Left ventricle myocardium superior (tissue), 1 donor: ENCODE data around the gene C14orf93. TPM values are rescaled to one million over a fixed set of nuclear protein-coding genes. Genes with fewer than 3 reads are reported as not detected.
A peak's percentile ranks its signal among the peaks of the same experiment; 100 is the strongest.

Source experiments
- ATAC-seq: fragments of 200-7000 bp; cut with Tn5 transposase; one replicate; pipeline ENCODE4 v1.9.1; 2020; ENCODE audit warnings: mild to moderate bottlenecking, moderate library complexity
- DNase-seq: peaks from one replicate; pipeline ENCODE4 v3.0.0-alpha.2; 2020
- intact Hi-C: fragments of 100-400 bp; cut with micrococcal nuclease; formaldehyde crosslinking; loops from one replicate; pipeline ENCODE4 v1.11.0; 2022
- total RNA-seq: library from RNA; stranded (reverse); fragmentation: NEBNext Ultra II Directional; extraction: Animal tissue kit (Norgen Biotek cat#: 25700); gene quantifications from one replicate; pipeline ENCODE4 v1.2.1, GENCODE V29; 2021
- donor health status: DM: no; HTN: yes; CAD: no; lungs with severe emphysema.

C14orf93 gene
- total RNA-seq, 1 donor from 2014 or later: 6.2 TPM

DNA sequence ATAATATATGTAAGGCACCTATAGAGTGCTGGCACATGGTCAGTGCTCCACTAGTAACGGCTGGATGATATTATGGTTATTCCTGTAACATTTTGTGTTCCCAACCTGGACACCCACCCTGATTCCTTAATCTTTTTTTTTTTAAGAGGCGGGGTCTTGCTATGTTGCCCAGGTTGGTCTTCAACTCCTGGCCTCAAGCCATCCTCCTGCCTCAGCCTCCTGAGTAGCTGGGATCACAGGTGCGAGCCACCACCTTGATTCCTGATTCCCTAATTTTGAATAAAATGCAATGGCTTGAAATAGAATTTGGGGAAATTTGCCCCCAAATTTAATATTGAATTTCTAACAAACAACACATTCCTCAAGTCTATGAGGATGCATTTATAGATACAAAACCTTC lies 7.4 kb downstream of the C14orf93 start:
- intact Hi-C loops: no loop called here
- ATAC-seq (no peak), DNase-seq (no peak)

DNA sequence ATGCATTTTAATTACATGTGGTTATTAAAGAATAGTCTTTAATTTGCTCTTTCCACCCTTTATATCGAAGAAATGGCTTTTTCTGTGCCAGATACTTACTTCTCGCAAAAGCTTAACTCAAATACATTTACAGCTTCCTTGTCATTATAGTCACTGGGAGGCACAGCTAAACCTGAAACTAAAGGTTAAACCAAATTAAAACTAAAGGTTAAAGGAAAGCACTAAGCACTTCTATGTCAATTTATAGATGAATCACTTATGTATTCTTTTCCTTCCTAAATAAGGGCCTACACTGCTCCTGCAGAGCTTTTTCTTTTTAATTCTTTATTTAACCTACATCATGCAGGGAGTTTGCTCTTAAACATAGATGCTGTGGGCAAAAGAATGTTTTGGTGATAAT lies 9.1 kb downstream of the C14orf93 start:
- intact Hi-C loops: no loop called here
- ATAC-seq (no peak), DNase-seq (no peak)

DNA sequence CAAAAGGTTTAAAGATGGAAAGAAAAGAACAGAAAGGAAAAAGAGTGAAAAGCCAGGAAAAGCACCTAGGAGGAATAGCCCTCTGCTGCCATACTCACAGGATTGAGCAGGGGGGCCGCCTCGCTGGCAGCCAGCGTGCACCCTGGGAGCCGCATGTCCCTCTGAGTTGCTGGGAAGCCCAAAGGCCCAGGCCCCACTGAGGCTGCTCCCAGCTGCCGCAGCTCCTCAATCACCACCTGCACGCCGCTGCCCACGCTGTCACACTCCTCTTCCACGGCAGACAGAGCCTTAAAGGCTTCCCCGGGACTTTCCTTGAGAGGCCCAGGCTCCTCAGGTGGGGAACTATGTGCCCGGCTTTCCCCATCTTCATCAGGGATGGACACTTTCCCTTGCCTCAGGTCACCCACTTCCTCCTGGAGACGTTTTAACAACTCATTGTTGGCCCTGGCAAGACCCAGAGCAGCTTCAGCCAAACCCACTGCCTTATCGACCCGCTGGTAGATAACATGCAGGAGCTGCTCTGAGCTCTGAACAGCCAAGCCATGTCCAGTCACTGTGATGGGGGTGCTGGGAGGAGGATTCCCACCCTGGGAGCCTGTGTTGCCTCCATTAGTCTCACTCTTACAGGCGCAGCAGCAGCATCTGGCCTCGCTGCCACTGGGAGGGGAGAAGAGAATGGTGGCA lies 11.5 kb downstream of the C14orf93 start:
- DNase-seq: no peak
- intact Hi-C loops: no loop called here
- peak; percentile 73 for ATAC-seq

DNA sequence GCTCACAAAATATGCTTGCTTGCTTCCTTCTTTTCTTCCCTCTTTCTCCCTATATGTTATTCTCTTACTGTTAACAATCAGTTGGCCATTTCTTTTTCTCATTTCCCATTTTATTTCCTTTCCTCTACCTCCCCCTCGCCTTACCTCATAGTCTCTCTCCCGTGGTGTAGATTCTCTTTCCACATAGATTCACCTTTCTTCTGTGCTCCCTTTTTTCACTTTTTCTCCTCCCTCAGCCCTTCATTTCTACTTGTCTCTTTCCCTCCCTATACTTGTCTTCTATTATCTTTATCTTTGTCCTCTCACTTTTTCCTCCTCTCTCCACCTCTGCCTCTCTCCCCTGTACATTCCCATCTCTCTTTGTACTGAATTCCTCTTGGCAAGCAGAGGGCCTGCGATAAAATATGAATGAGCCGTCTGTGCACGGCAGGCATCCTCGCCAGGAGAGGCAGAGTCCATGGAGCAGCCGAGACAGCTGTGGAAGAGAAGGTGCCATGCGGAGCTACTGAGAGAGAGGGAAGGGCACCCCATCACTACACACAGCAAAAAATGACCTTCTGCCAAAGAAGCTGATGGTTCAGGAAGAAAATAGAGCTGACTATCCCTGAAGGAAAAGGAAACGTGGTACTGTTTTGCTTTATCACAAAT lies 12.1 kb downstream of the C14orf93 start:
- intact Hi-C loops: no loop called here
- DNase-seq: no peak
- ATAC-seq: peak; percentile 71

DNA sequence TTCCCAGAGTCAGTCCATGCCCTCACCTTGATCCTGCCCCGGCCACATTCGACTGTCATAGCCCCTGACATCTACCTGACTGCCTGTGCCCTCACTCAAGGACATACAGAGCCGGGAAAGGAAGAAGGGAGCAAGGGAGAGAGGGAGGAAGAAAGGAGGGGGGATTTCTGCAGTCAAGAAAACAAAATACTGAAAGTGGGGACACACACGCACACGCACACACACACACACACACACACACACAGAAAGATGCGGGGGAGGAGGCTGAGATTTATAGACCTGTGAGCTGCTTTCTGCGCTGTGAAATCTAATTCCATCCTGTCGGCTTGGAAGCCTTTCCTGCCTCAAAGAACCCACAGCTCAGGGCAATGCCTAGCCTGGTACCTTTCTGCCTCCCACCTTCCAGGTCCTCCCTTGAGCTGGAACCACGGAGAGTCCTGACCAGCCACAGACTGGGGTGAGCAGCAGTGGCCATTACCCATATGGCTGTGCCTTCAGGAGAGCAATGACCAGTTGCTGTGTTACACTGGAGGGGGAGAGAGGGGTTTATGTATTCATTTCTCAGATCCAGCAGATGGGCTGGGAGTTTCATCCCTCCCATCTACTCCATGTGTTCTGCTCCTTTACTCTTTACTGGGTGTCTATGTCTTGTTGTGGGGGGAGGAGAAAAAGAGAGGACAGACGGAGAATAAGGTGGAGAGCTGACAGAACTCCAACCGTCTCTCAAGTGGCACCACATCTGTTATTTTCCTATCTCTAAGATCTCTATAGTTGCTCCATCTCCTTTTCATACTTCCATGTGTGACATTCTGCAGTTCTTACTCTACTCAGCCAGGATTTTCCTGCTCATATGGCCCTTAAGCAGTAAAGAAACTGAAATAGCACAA lies 12.9 kb downstream of the C14orf93 start:
- intact Hi-C loops: no loop called here
- DNase-seq (no peak), ATAC-seq (no peak)

DNA sequence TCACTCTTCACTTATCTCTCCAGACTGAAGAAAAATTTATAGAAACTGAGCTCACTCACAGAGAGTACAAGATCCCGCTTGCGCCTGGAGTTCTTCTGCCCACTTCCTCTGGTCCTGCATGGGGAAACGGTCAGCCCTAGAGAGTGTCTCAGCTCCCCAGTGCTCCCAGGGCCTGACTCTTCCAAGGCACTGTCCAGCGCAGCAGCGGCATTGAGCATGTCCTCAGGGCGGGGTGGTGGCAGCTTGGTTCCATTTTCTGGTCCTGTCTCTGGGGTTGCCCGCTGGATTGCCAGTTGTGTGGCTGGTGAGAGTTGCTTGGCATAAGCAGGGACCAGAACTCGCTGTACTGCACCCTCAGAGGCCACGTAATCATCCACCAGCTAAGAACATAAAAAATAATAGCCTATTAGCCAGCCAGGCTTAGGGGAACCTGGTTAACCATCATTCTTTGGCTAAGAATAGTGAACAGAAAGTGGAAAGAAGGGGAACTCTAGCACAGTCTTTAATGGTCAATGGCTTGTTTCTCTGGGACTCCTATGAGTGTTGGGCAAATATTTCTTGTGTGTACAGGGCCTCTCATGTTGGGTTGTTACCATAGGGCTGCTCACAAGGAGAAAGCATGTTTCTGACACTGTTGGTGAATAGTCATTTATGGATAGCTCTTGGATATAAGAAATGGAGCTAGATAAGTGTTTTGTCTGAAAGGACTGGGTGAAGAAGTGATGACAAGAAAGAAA lies 13.9 kb downstream of the C14orf93 start:
- DNase-seq: no peak
- intact Hi-C loops: no loop called here
- no peak for ATAC-seq

DNA sequence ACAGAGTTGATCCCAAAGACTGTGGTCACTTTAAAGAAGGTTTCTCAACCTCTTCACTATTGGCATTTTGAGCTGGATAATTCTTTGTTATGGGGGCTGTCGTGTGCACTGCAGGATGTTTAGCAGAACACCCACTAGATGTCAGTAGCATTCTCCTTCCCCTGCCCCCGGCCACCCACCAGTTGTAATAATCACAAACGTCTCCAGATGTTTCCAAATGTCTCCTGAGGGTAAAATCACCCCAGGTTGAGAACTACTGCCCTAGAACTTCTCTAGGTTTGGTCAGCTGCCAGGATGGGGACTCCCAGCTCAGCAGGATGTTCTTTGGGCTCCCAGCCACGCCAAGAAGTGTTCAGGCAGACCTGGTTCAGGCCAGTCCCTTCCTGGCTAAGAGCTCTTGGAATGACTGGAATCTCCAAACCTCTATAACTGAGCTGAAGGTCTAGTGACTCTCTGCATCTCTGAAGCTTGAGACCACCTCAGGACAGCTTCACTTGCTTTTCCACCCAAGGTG lies 15.1 kb downstream of the C14orf93 start:
- DNase-seq (peak; percentile 35), ATAC-seq (peak; percentile 63)
- intact Hi-C loops: no loop called here

DNA sequence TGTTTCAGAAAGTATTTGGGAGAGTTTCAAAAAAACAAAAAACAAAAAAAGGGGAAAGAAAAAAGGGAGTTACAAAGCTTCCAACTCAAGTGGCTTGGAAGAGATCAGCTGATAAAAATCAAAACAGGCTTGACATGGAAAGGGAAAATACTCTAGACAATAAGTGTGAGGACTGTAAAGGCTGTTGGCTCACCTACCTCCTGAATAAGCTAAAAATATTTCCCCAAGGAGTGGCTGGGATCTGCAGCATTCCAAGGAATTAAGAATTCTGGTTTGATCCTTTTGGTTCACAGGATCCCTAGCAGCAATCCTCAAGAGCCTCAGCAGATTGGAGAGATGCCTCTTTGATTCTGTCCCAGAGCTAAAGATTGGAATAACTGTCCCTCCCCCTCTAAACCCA lies 16.4 kb downstream of the C14orf93 start:
- intact Hi-C loops: no loop called here

DNA sequence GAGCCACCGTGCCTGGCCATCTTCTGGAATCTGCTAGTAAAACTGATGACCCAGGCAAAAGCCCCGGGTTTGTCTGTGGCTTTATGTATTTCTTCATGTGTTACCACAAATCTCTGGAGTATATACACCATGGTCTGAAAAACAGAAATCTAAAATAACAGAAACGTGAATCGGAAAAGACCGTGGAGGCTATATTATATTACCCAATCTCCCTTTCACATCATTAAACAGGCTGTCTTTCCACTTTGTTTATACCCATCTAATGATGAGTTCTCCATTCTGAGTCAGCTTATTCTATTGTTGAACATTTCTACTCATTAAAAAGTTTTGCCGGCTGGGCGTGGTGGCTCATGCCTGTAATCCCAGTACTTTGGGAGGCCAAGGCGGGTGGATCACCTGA lies 18.1 kb downstream of the C14orf93 start:
- DNase-seq (no peak), ATAC-seq (no peak)
- intact Hi-C loops: no loop called here

More for the DNA sequence above, 16.4 kb downstream of the C14orf93 start:
- ATAC-seq (no peak), DNase-seq (no peak)

DNA sequence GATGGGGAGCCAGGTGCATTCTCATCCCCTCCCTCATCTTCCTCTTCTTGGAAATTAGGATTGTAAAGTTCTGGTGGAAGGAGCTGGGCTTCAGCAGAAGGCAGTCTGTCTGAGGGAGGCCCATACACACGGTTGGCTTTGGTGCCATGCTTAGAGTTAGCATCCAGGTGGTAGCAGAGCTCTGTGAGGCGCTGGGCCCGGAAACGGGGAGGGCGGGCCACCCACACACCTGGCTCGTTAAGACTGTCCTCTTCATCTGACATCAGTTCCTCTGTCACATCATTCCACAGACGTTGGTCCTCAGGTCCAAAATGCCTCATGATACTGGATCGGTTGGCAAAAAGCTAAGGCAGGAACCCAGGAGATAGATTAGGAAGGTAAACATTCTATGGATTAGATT lies 22.7 kb downstream of the C14orf93 start:
- intact Hi-C loops: loop anchor here (5.0 kb wide), 1 partner anchor 65 kb away; no protein-coding TSS in a partner anchor
- DNase-seq: no peak
- no peak for ATAC-seq

DNA sequence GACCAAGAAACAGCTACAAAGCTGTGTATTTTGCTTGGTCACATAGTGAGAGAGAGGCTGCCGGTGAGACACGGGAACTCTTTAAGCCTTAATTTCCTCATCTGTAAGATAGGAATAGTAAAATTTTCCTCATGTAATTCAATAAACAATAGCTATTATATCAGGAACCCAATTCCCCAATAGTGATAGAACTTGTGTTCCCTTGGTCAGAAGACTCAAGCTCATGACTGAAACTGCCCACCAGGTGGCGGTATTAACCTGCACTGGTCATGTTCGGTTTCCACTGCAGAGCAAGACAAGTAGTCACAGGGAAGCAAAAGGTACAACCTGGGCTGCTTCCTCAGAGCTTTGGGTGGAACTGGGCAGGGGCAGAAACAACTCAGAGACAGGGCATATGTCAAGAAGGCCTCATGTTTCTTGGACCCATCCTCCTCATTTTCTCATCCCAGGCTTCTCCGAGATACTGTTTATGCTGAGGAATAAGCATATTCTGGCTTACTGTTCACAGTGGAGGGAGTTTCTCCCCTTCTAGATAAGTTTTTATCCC lies 23.4 kb downstream of the C14orf93 start:
- DNase-seq (peak; percentile 88), ATAC-seq (peak; percentile 34)
- intact Hi-C loops: loop anchor here (5.0 kb wide), 1 partner anchor 66 kb away; no protein-coding TSS in a partner anchor

DNA sequence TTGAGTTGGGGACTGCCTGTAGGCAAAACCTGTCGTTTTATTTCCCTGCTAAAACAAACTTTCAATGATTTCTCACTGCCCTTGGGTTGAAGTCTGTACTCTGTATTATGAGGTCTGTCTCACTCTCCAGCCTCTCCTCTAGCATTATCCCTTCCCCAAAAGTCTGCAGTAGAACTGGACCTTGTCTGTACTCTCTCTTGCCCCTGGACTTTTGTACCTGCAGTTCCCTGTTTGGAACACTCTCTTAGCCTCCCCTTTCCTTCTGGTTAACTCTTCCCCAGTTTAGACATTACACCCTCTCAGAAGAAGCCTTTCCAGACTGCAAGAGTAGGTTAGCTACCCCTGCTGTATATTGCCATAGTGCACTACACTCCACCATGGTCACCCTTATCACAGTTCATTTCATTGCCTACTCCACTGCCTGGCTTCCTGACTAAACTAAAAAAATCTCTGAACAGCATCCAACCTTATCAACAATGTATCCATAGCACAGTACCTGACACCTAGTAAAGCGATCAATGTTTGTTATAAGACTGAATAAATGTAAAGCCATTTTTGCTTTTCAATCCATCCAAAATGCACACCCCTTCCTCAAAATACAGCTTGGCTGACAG lies 23.9 kb downstream of the C14orf93 start:
- DNase-seq: no peak
- intact Hi-C loops: loop anchor here (5.0 kb wide), 1 partner anchor 66 kb away; no protein-coding TSS in a partner anchor
- ATAC-seq: no peak

DNA sequence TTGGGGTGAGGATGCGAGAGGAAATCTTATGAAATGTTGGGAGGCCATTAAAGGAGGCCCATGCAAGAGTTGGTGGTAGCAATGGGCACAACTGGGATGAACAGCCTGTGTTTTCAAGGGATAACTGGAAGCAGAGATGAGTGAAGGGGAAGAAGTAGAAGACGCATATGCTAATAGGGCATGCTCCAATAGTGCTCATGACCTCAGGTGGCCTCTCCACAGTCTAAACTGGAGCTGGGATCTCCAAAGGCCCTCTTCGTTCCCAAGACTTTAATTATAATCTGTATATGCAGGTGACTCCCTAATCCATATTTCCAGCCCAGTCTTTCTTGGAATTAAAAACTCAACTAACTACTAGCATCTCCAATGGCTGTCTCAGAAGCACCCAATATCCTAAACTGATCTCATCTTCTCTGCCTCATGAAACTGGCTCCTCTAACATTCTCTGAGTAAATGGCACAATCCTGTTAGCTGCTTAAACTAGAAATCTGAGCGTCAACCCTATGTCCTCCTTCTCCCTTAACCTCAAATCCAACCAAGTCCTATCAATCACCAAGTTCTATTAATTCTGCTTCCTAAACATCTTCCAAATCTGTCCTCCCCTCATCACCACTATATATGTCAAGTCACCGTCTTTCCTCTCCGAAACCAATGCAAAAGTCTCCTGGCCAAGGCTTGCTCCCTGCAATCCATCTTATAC lies 24.8 kb downstream of the C14orf93 start:
- no peak for DNase-seq
- intact Hi-C loops: loop anchor here (5.0 kb wide), 1 partner anchor 67 kb away; no protein-coding TSS in a partner anchor
- ATAC-seq: no peak

DNA sequence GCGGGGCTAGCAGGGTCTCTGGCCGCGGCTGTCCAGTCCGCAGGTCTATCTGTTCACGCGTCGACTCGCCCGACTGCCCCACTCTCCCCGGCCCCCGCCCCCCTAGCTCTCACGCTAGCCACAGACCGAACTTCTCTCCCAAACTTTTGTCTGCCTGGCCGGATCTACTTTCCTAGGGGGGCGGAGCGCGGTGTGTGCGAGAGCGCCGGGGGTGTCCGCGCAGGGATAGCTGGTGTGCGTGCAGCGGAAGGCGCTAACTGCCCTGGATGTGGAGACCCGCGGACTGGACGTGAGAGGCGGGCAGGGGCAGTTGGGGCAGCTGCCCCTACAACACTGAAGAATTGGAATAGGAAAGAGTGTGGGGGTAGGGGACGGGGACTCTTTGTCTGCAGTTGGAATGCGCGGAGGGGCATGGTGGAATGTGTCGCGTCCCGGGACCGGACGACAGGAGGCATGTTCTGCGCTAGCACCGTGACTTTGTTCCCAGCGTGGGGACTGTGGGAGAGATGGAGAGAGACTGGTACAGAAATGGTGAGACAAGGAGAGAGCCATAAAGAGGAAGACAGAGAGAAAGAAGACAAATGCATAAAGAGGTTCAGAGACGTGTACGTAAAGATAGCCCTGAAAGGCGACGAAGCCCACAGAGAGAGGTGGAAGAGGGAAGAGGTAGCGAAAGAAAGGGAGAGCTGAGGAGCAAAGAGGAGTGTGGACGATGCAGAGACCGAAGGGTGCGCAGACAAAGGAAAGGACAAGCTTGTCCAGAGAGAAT lies 27.3 kb downstream of the C14orf93 start, which contains the start of gene AJUBA:
AJUBA (minus strand) TSS at position 75 of the 769 bp plus-strand sequence. CDS start 285 bp downstream, outside the sequence.
- ATAC-seq (peak; percentile 84), DNase-seq (peak; percentile 93)
- intact Hi-C loops: no loop called here

DNA sequence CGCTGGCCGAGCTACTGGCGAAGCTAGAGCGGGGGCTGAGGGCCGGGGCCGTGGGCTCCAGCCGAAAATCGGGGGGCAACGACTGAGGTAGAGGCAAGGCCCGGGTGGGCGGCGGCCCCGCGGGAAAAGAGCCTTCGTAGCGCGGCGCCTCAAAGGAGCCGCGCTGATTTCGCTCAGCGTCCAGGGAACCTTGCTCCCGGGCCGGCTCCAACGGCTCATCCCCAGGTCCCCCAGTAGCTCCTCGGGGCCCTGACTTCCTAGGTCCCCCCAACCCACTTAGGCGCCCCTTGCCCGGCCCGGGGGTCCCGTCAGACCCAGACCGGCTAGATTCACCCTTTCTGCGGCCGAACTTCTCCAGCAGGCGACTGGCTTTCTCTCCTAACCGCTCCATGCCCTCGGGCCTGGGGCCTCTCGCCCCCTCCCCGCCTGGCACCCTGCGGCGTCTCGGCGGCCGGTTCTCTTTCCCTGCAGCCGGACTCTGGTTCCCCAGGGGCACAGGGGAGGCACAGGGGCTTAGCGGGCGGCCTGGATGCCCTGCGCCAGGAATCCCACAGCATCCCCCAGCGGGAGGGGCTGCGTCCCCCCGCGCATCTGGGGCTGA lies 28.0 kb downstream of the C14orf93 start:
- peak; percentile 1 for ATAC-seq
- intact Hi-C loops: no loop called here
- DNase-seq: no peak

DNA sequence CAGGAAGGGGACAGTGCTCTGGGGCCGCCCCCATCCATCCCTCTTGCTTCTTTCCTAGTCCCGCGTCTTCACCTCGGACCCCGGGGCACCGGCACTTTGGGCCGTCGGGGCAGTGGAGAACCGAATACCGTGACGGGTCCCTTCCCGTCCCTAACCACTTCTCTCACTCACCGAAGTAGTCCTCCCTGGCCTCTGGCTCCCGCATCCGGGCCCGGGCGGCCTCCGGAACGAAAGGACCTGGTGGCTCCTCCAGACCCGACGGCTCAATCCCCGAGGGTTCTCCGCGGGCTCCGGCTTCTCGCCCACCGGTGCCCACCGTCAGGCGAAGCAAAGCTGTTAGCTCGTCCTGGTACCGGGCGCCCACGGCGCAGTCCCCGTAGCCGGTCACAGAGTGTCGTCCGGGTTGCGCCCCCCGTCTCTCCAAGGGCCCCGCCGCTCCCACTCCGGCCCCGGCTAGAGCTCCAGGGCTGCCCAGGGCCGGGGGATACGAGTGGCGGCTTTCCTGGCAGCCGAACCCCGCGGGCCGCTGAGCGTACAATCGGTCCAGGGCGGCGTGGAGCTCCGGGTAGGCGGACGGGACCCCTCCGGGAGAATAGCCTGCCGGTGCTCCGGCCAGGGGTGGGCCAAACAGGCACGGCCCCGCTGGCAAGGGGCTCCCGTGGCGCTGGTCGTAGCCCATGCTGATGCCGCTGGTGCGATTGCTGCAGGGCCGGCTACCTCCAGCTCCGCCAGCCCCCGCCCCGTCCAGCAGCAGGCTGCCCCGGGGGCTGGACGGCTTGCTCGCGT lies 28.7 kb downstream of the C14orf93 start:
- ATAC-seq: peak; percentile 3
- intact Hi-C loops: no loop called here

More for the DNA sequence above, 28.7 kb downstream of the C14orf93 start:
- peak; percentile 48 for DNase-seq
